ENCODE measurements around the gene ANKRD33B.
A peak's percentile ranks its signal among the peaks of the same experiment; 100 is the strongest.

Gene ANKRD33B

GRCh38 chr5:10624206-10624605 is 60.3 kb downstream of the ANKRD33B start:
- H2AFZ ChIP-seq (ENCODE audit: low read depth, low read length) = no peak overlapping the region
- no peak overlapping the region for H3K4me2 ChIP-seq (ENCODE audit: insufficient read depth, low read length)
- no peaks in the 10 kb centered on the region for H3K9me3 ChIP-seq (ENCODE audit: insufficient read depth, low read length, severe bottlenecking)
- peaks cover 9% of the 10 kb centered on the region; the same call in 1 of the 2 replicates for H4K20me1 ChIP-seq (ENCODE audit: insufficient read depth, low read length)
- DNase-seq (no peak), ATAC-seq (ENCODE audit: insufficient read depth, low read depth) (no peak)
- no peaks in the 10 kb centered on the region for H3K27me3 ChIP-seq (ENCODE audit: insufficient read depth, low read length, poor library complexity)
- H3K27ac ChIP-seq (ENCODE audit: low read length) = no peak overlapping the region
- H3K9ac ChIP-seq (ENCODE audit: low read depth, low read length) = no peak overlapping the region
- H3K36me3 ChIP-seq (ENCODE audit: insufficient read depth, low read length) = peaks cover 59% of the 10 kb centered on the region
- peaks cover 58% of the 10 kb centered on the region for H3K79me2 ChIP-seq (ENCODE audit: insufficient read depth, low read length)
- H3K4me3 ChIP-seq (ENCODE audit: low read depth in 1 of 2, low read length in 2 of 2) = no peak overlapping the region
- TF ChIP-seq CTCF (IDR thresholded peaks at IDR 0.05; ENCODE audit: borderline replicate concordance, extremely low read depth, low read length, poor library complexity, severe bottlenecking) = no peak
- no peak for TF ChIP-seq EZH2 (IDR thresholded peaks at IDR 0.05; ENCODE audit: borderline replicate concordance, low read depth, low read length, severe bottlenecking)
- peaks cover 51% of the 10 kb centered on the region for H3K4me1 ChIP-seq (ENCODE audit: insufficient read depth, low read length)

GRCh38 chr5:10624679-10625078 is 60.8 kb downstream of the ANKRD33B start:
- no peaks in the 10 kb centered on the region for H3K27me3 ChIP-seq (ENCODE audit: insufficient read depth, low read length, poor library complexity)
- H3K9ac ChIP-seq (ENCODE audit: low read depth, low read length) = no peak overlapping the region
- H3K79me2 ChIP-seq (ENCODE audit: insufficient read depth, low read length) = peaks cover 62% of the 10 kb centered on the region
- TF ChIP-seq EZH2 (IDR thresholded peaks at IDR 0.05; ENCODE audit: borderline replicate concordance, low read depth, low read length, severe bottlenecking) = no peak
- no peak overlapping the region for H2AFZ ChIP-seq (ENCODE audit: low read depth, low read length)
- peaks cover 54% of the 10 kb centered on the region for H3K36me3 ChIP-seq (ENCODE audit: insufficient read depth, low read length)
- peak overlapping the region; percentile 69 for H3K27ac ChIP-seq (ENCODE audit: low read length)
- H3K4me2 ChIP-seq (ENCODE audit: insufficient read depth, low read length) = no peak overlapping the region
- no peaks in the 10 kb centered on the region for H3K9me3 ChIP-seq (ENCODE audit: insufficient read depth, low read length, severe bottlenecking)
- peaks cover 9% of the 10 kb centered on the region; the same call in 1 of the 2 replicates for H4K20me1 ChIP-seq (ENCODE audit: insufficient read depth, low read length)
- ATAC-seq (ENCODE audit: insufficient read depth, low read depth) (no peak), DNase-seq (no peak)
- peaks cover 51% of the 10 kb centered on the region for H3K4me1 ChIP-seq (ENCODE audit: insufficient read depth, low read length)
- no peak overlapping the region for H3K4me3 ChIP-seq (ENCODE audit: low read depth in 1 of 2, low read length in 2 of 2)

GRCh38 chr5:10625700-10626472 is 62.0 kb downstream of the ANKRD33B start:
- Histone ChIP-seq H4K20me1 (ENCODE audit: insufficient read depth, low read length) (peaks cover 13% of the 10 kb centered on the region; the same call in 1 of the 2 replicates), H3K36me3 (ENCODE audit: insufficient read depth, low read length) (peaks cover 42% of the 10 kb centered on the region), H3K4me2 (ENCODE audit: insufficient read depth, low read length) (0 out of 2 replicates have a peak overlapping the region, but pooled peaks have one; percentile 65), H3K4me3 (ENCODE audit: low read depth in 1 of 2, low read length in 2 of 2) (no peak overlapping the region), H3K27me3 (ENCODE audit: insufficient read depth, low read length, poor library complexity) (no peaks in the 10 kb centered on the region), H3K9me3 (ENCODE audit: insufficient read depth, low read length, severe bottlenecking) (no peaks in the 10 kb centered on the region), H2AFZ (ENCODE audit: low read depth, low read length) (no peak overlapping the region), H3K27ac (ENCODE audit: low read length) (peak overlapping the region; percentile 69), H3K4me1 (ENCODE audit: insufficient read depth, low read length) (peaks cover 51% of the 10 kb centered on the region), H3K79me2 (ENCODE audit: insufficient read depth, low read length) (peaks cover 62% of the 10 kb centered on the region), H3K9ac (ENCODE audit: low read depth, low read length) (peak overlapping the region; percentile 2; the same call in 1 of the 2 replicates)
- no peak for TF ChIP-seq CTCF (IDR thresholded peaks at IDR 0.05; ENCODE audit: borderline replicate concordance, extremely low read depth, low read length, poor library complexity, severe bottlenecking)
- no peak for TF ChIP-seq EZH2 (IDR thresholded peaks at IDR 0.05; ENCODE audit: borderline replicate concordance, low read depth, low read length, severe bottlenecking)
- DNase-seq (no peak), ATAC-seq (ENCODE audit: insufficient read depth, low read depth) (no peak)

- Histone ChIP-seq H3K79me2 (ENCODE audit: insufficient read depth, low read length) (peaks cover 62% of the 10 kb centered on the region), H3K9ac (ENCODE audit: low read depth, low read length) (peak overlapping the region; percentile 2; the same call in 1 of the 2 replicates), H3K4me3 (ENCODE audit: low read depth in 1 of 2, low read length in 2 of 2) (no peak overlapping the region), H4K20me1 (ENCODE audit: insufficient read depth, low read length) (peaks cover 19% of the 10 kb centered on the region; the same call in 1 of the 2 replicates), H3K9me3 (ENCODE audit: insufficient read depth, low read length, severe bottlenecking) (no peaks in the 10 kb centered on the region), H3K4me1 (ENCODE audit: insufficient read depth, low read length) (peaks cover 51% of the 10 kb centered on the region), H3K36me3 (ENCODE audit: insufficient read depth, low read length) (peaks cover 42% of the 10 kb centered on the region), H3K4me2 (ENCODE audit: insufficient read depth, low read length) (peak overlapping the region; percentile 65), H3K27me3 (ENCODE audit: insufficient read depth, low read length, poor library complexity) (no peaks in the 10 kb centered on the region), H3K27ac (ENCODE audit: low read length) (peak overlapping the region; percentile 69), H2AFZ (ENCODE audit: low read depth, low read length) (no peak overlapping the region)
- DNase-seq = no peak
- TF ChIP-seq CTCF (IDR thresholded peaks at IDR 0.05; ENCODE audit: borderline replicate concordance, extremely low read depth, low read length, poor library complexity, severe bottlenecking) (no peak), EZH2 (IDR thresholded peaks at IDR 0.05; ENCODE audit: borderline replicate concordance, low read depth, low read length, severe bottlenecking) (no peak)
- no peak for ATAC-seq (ENCODE audit: insufficient read depth, low read depth)
Measured at GRCh38 chr5:10626473-10627013, 62.7 kb downstream of the ANKRD33B start.

Measured in DND-41 (cell line).